Activated T-cell treated with anti-CD3 and anti-CD28 coated beads, Interleukin-2, amount 50 U/mL, for 72 hours (primary cell): ENCODE data around the gene TRPV5. TPM values are rescaled to one million over a fixed set of nuclear protein-coding genes. Genes with fewer than 3 reads are reported as not detected.
"Not testable (repeated sequence)": the region's sequence is repeated elsewhere in the genome, so short reads cannot be mapped to it uniquely, and the experiment has no call there.

Experiments used
- ATAC-seq, 2 donors: fragments of 150-1000 bp; cut with Tn5 transposase; replicated peaks in 1 of 2; 2 replicates each; pipeline ENCODE4 v1.10.0; 2021; ENCODE audit warnings: moderate library complexity in 2 of 2, mild to moderate bottlenecking in 1 of 2
- DNase-seq, 2 donors: peaks; one replicate each; pipeline ENCODE4 v3.0.0; 2021 to 2022; ENCODE audit warnings: mixed read lengths in 1 of 2
- H3K27ac Mint-ChIP-seq: one replicate; pipeline ENCODE4 v1.8.0; 2022; ENCODE audit warnings: mild to moderate bottlenecking, moderate library complexity, mixed read lengths
- H3K27me3 Mint-ChIP-seq: one replicate; pipeline ENCODE4 v1.8.0; 2022; ENCODE audit warnings: low read depth, mixed read lengths
- H3K36me3 Mint-ChIP-seq, 2 donors: one replicate each; pipeline ENCODE4 v1.8.0; 2022; ENCODE audit warnings: mixed read lengths in 2 of 2, mild to moderate bottlenecking in 1 of 2; ENCODE audit not compliant: insufficient read depth in 2 of 2
- H3K4me1 Mint-ChIP-seq: one replicate; pipeline ENCODE4 v1.8.0; 2022; ENCODE audit warnings: low read depth, mixed read lengths
- H3K4me3 Mint-ChIP-seq, 2 donors: one replicate each; pipeline ENCODE4 v1.8.0; 2022; ENCODE audit warnings: mild to moderate bottlenecking in 2 of 2, mixed read lengths in 2 of 2, moderate library complexity in 2 of 2
- H3K9me3 Mint-ChIP-seq, 2 donors: one replicate each; pipeline ENCODE4 v1.8.0; 2022; ENCODE audit warnings: mixed read lengths in 2 of 2
- total RNA-seq, 2 donors: library from RNA; stranded (reverse); gene quantifications; one replicate each; pipeline ENCODE4 v1.2.3, GENCODE V29; 2022

The TRPV5 gene
- total RNA-seq: under 1 TPM in 1 of 2 donors, not detected in 1; 0.09 TPM

GRCh38 chr7:142933624-142934023 is at the start of gene TRPV5:
Gene TRPV5 (minus strand): TSS chr7:142933746. CDS start chr7:142933459, 287 bp downstream.
- no peaks in the 10 kb centered on the region for H3K36me3 Mint-ChIP-seq
- H3K4me3 Mint-ChIP-seq: no peak within 1 kb of the TSS
- no peaks in the 10 kb centered on the region for H3K4me1 Mint-ChIP-seq
- no peak within 1 kb of the TSS for H3K27ac Mint-ChIP-seq
- ATAC-seq (no peak), DNase-seq (no peak)
- H3K27me3 Mint-ChIP-seq: peaks cover 5% of the 10 kb centered on the region
- no peaks in the 10 kb centered on the region for H3K9me3 Mint-ChIP-seq

- not testable (repeated sequence) for DNase-seq, ATAC-seq, H3K27ac Mint-ChIP-seq, H3K4me3 Mint-ChIP-seq, H3K36me3 Mint-ChIP-seq, H3K9me3 Mint-ChIP-seq, H3K4me1 Mint-ChIP-seq
- peaks cover 28% of the 10 kb centered on the region for H3K27me3 Mint-ChIP-seq
Observed at GRCh38 chr7:142978402-142978801, 44.9 kb upstream of the TRPV5 start.

GRCh38 chr7:142974626-142975025 is 41.1 kb upstream of the TRPV5 start:
- Mint-ChIP-seq H3K4me3 (no peak overlapping the region), H3K27ac (peak overlapping the region; percentile 37), H3K9me3 (peaks cover 0 to 3% of the 10 kb centered on the region in 2 donors), H3K27me3 (peaks cover 7% of the 10 kb centered on the region), H3K4me1 (no peaks in the 10 kb centered on the region), H3K36me3 (no peaks in the 10 kb centered on the region)
- ATAC-seq: no peak
- DNase-seq: no peak

- Mint-ChIP-seq H3K4me1 (no peaks in the 10 kb centered on the region), H3K27ac (no peak overlapping the region), H3K27me3 (peaks cover 26% of the 10 kb centered on the region), H3K36me3 (no peaks in the 10 kb centered on the region), H3K4me3 (no peak overlapping the region), H3K9me3 (no peaks in the 10 kb centered on the region)
- ATAC-seq: no peak
- no peak for DNase-seq
Observed at GRCh38 chr7:142969183-142969582, 35.6 kb upstream of the TRPV5 start.

- DNase-seq (no peak), ATAC-seq (no peak)
- Mint-ChIP-seq H3K36me3 (no peaks in the 10 kb centered on the region), H3K4me1 (no peaks in the 10 kb centered on the region), H3K27me3 (peaks cover 34% of the 10 kb centered on the region), H3K4me3 (no peak overlapping the region), H3K27ac (no peak overlapping the region), H3K9me3 (no peaks in the 10 kb centered on the region)
Observed at GRCh38 chr7:142968229-142968628, 34.7 kb upstream of the TRPV5 start.

- DNase-seq: no peak
- Mint-ChIP-seq H3K9me3 (no peaks in the 10 kb centered on the region), H3K4me3 (no peak overlapping the region), H3K27me3 (peaks cover 34% of the 10 kb centered on the region), H3K4me1 (no peaks in the 10 kb centered on the region), H3K36me3 (no peaks in the 10 kb centered on the region), H3K27ac (no peak overlapping the region)
- no peak for ATAC-seq
Observed at GRCh38 chr7:142964502-142965246, 31.1 kb upstream of the TRPV5 start.

GRCh38 chr7:142963993-142964392 is 30.4 kb upstream of the TRPV5 start:
- no peaks in the 10 kb centered on the region for H3K9me3 Mint-ChIP-seq
- H3K27me3 Mint-ChIP-seq: peaks cover 30% of the 10 kb centered on the region
- no peak for DNase-seq
- no peak overlapping the region for H3K27ac Mint-ChIP-seq
- H3K4me3 Mint-ChIP-seq: no peak overlapping the region
- no peaks in the 10 kb centered on the region for H3K4me1 Mint-ChIP-seq
- H3K36me3 Mint-ChIP-seq: no peaks in the 10 kb centered on the region
- ATAC-seq: no peak

GRCh38 chr7:142962991-142963390 is 29.4 kb upstream of the TRPV5 start:
- no peak overlapping the region for H3K4me3 Mint-ChIP-seq
- peaks cover 20% of the 10 kb centered on the region for H3K27me3 Mint-ChIP-seq
- no peak overlapping the region for H3K27ac Mint-ChIP-seq
- ATAC-seq (no peak), DNase-seq (no peak)
- H3K9me3 Mint-ChIP-seq: no peaks in the 10 kb centered on the region
- H3K36me3 Mint-ChIP-seq: no peaks in the 10 kb centered on the region
- no peaks in the 10 kb centered on the region for H3K4me1 Mint-ChIP-seq

GRCh38 chr7:142961973-142962926 is 28.7 kb upstream of the TRPV5 start, which contains the start of gene KEL:
Gene KEL (minus strand): TSS chr7:142962363. CDS start chr7:142962206, 157 bp downstream.
- Mint-ChIP-seq H3K27ac (no peak within 1 kb of the TSS), H3K4me1 (no peaks in the 10 kb centered on the region), H3K36me3 (no peaks in the 10 kb centered on the region), H3K4me3 (no peak within 1 kb of the TSS), H3K27me3 (peaks cover 15% of the 10 kb centered on the region), H3K9me3 (no peaks in the 10 kb centered on the region)
- DNase-seq: no peak
- ATAC-seq: no peak

GRCh38 chr7:142961595-142961972 is 28.0 kb upstream of the TRPV5 start:
- ATAC-seq: no peak
- H3K4me3 Mint-ChIP-seq: no peak overlapping the region

GRCh38 chr7:142960955-142961512 is 27.5 kb upstream of the TRPV5 start:
- Mint-ChIP-seq H3K4me3 (no peak overlapping the region), H3K9me3 (peaks cover 2% of the 10 kb centered on the region in 2 donors), H3K27ac (no peak overlapping the region), H3K4me1 (no peaks in the 10 kb centered on the region), H3K36me3 (peaks cover 0 to 4% of the 10 kb centered on the region in 2 donors), H3K27me3 (peaks cover 19% of the 10 kb centered on the region)
- DNase-seq (no peak), ATAC-seq (no peak)

More at GRCh38 chr7:142961595-142961972, 28.0 kb upstream of the TRPV5 start:
- Mint-ChIP-seq H3K4me1 (no peaks in the 10 kb centered on the region), H3K27ac (no peak overlapping the region), H3K9me3 (no peaks in the 10 kb centered on the region), H3K36me3 (peaks cover 0 to under 1% of the 10 kb centered on the region in 2 donors), H3K27me3 (peaks cover 15% of the 10 kb centered on the region)
- DNase-seq: no peak

GRCh38 chr7:142959202-142959601 is 25.7 kb upstream of the TRPV5 start:
- Mint-ChIP-seq H3K4me3 (no peak overlapping the region), H3K4me1 (no peaks in the 10 kb centered on the region), H3K9me3 (peaks cover 7 to 11% of the 10 kb centered on the region in 2 donors), H3K27ac (no peak overlapping the region), H3K36me3 (peaks cover 2 to 10% of the 10 kb centered on the region in 2 donors), H3K27me3 (peaks cover 23% of the 10 kb centered on the region)
- DNase-seq (no peak), ATAC-seq (no peak)

GRCh38 chr7:142957723-142958122 is 24.2 kb upstream of the TRPV5 start:
- Mint-ChIP-seq H3K27ac (no peak overlapping the region), H3K4me1 (no peaks in the 10 kb centered on the region), H3K27me3 (peaks cover 15% of the 10 kb centered on the region), H3K9me3 (peaks cover 13 to 17% of the 10 kb centered on the region in 2 donors), H3K36me3 (peaks cover 2 to 10% of the 10 kb centered on the region in 2 donors), H3K4me3 (no peak overlapping the region)
- no peak for ATAC-seq
- DNase-seq: no peak
